ENCODE results near the gene FADD. TPM values are rescaled to one million over a fixed set of nuclear protein-coding genes. Genes with fewer than 3 reads are reported as not detected.
"Not testable (repeated sequence)": the region's sequence is repeated elsewhere in the genome, so short reads cannot be mapped to it uniquely, and the experiment has no call there.

Gene FADD
- total RNA-seq, 1 donor from 2014 or later = 43.0 TPM

DNA sequence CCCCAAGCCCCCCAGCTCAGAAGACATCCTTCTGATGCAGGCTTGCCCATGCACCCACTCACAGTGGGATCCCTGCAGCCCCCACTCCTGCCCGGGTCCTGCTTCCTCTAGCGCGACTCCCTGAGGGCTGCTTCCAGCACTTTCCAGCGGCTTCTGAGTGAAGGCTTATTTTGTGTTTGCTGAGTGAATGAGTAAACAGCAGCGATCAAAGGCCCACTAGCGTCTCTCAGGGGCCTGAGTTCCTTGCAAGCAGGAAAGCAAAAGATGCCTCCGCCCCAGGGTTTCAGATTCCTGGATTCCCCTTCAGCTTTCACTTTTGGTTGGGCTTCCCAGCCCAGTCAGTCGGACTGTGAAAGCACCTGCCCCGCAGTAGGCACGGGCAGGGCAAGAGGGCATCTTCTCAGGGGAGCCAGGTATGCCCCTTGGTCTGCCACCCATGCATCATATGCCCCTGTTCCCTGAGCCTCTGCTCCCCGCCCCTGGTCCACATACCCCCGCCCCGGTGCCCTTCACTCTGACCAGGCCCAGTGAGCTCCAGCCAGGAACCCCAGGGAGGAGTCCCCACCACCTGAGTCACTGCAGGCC, 9.2 kb downstream of the FADD start:
- DNase-seq (ENCODE audit: low spot score) = no peak
- intact Hi-C loops (cut with micrococcal nuclease) = no loop called here
- H3K9me3 Mint-ChIP-seq = no peaks in the 10 kb centered on the region
- no peaks in the 10 kb centered on the region for H3K27me3 Mint-ChIP-seq (ENCODE audit: low read depth)
- peaks cover 10% of the 10 kb centered on the region for H3K4me1 Mint-ChIP-seq (ENCODE audit: low read depth)
- no peak overlapping the region for H3K27ac Mint-ChIP-seq
- H3K36me3 Mint-ChIP-seq (ENCODE audit: low read depth) = peaks cover 27% of the 10 kb centered on the region
- H3K4me3 Mint-ChIP-seq (ENCODE audit: low read depth) = no peak overlapping the region

- H3K27ac Mint-ChIP-seq; intact Hi-C loops (cut with micrococcal nuclease); H3K9me3 Mint-ChIP-seq; H3K4me3 Mint-ChIP-seq (ENCODE audit: low read depth); H3K36me3 Mint-ChIP-seq (ENCODE audit: low read depth); H3K4me1 Mint-ChIP-seq (ENCODE audit: low read depth); DNase-seq (ENCODE audit: low spot score): not testable (repeated sequence)
- H3K27me3 Mint-ChIP-seq (ENCODE audit: low read depth) = peaks cover 25% of the 10 kb centered on the region
Observed at GRCh38 chr11:70217388-70217787, 14.3 kb downstream of the FADD start.

- H3K27me3 Mint-ChIP-seq (ENCODE audit: low read depth) = peaks cover 30% of the 10 kb centered on the region
- H3K4me1 Mint-ChIP-seq (ENCODE audit: low read depth); H3K9me3 Mint-ChIP-seq; H3K4me3 Mint-ChIP-seq (ENCODE audit: low read depth); H3K27ac Mint-ChIP-seq; intact Hi-C loops (cut with micrococcal nuclease); H3K36me3 Mint-ChIP-seq (ENCODE audit: low read depth); DNase-seq (ENCODE audit: low spot score): not testable (repeated sequence)
Observed at GRCh38 chr11:70218076-70218475, 15.0 kb downstream of the FADD start.

- no peaks in the 10 kb centered on the region for H3K9me3 Mint-ChIP-seq
- no peak overlapping the region for H3K4me3 Mint-ChIP-seq (ENCODE audit: low read depth)
- no peak for DNase-seq (ENCODE audit: low spot score)
- intact Hi-C loops (cut with micrococcal nuclease) = no loop called here
- no peaks in the 10 kb centered on the region for H3K36me3 Mint-ChIP-seq (ENCODE audit: low read depth)
- H3K4me1 Mint-ChIP-seq (ENCODE audit: low read depth) = no peaks in the 10 kb centered on the region
- no peak overlapping the region for H3K27ac Mint-ChIP-seq
- H3K27me3 Mint-ChIP-seq (ENCODE audit: low read depth) = peaks cover 46% of the 10 kb centered on the region
Observed at GRCh38 chr11:70220136-70220535, 17.0 kb downstream of the FADD start.

DNA sequence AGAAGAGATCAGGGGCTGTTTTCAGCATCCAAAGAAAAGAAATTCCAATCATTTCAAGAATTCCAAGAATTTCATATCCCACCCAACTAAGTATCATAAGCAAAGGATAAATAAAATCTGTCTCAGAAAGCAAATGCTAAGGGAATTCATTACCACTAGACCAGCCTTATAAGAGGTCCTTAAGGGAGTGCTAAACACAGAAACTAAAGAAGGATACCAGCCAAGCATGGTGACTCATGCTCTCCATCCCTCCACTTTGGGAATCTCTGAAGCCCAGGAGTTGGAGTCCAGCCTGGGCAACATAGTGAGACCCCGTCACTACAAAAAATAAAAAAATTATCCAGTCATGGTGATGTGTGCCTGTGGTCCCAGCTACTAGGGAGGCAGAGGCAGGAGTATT, 17.8 kb downstream of the FADD start:
- Mint-ChIP-seq H3K36me3 (ENCODE audit: low read depth) (no peaks in the 10 kb centered on the region), H3K27me3 (ENCODE audit: low read depth) (peaks cover 46% of the 10 kb centered on the region), H3K9me3 (no peaks in the 10 kb centered on the region), H3K4me3 (ENCODE audit: low read depth) (no peak overlapping the region), H3K27ac (no peak overlapping the region), H3K4me1 (ENCODE audit: low read depth) (no peaks in the 10 kb centered on the region)
- DNase-seq (ENCODE audit: low spot score) = no peak
- intact Hi-C loops (cut with micrococcal nuclease) = no loop called here

GRCh38 chr11:70225681-70226177, 22.6 kb downstream of the FADD start:
- Mint-ChIP-seq H3K9me3 (no peaks in the 10 kb centered on the region), H3K27me3 (ENCODE audit: low read depth) (peaks cover 28% of the 10 kb centered on the region), H3K36me3 (ENCODE audit: low read depth) (no peaks in the 10 kb centered on the region), H3K4me1 (ENCODE audit: low read depth) (no peaks in the 10 kb centered on the region), H3K4me3 (ENCODE audit: low read depth) (no peak overlapping the region), H3K27ac (no peak overlapping the region)
- intact Hi-C loops (cut with micrococcal nuclease) = no loop called here
- DNase-seq (ENCODE audit: low spot score) = no peak

DNA sequence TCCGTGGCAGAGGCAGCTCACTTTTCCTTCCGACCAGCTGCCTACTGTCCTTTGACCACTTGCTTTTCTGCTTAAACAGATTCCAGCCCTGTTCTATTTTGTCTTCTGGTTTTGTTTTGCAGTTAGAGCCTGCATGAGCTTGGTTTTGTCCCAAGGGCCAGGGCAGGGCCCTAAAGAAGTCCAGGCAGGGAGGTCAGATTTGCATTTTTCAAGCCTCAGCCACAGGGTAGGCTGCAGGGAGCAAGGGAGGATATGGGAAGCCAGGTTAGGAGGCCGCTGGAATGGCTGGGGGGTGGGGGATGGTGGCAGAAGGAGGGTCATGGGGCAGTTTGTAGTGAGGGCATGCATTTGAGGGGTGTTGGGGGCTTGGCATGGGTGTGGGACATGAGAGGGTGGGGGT, 23.1 kb downstream of the FADD start:
- Mint-ChIP-seq H3K36me3 (ENCODE audit: low read depth) (no peaks in the 10 kb centered on the region), H3K9me3 (no peaks in the 10 kb centered on the region), H3K27ac (no peak overlapping the region), H3K4me1 (ENCODE audit: low read depth) (no peaks in the 10 kb centered on the region), H3K27me3 (ENCODE audit: low read depth) (peaks cover 26% of the 10 kb centered on the region), H3K4me3 (ENCODE audit: low read depth) (no peak overlapping the region)
- intact Hi-C loops (cut with micrococcal nuclease) = no loop called here
- no peak for DNase-seq (ENCODE audit: low spot score)

DNA sequence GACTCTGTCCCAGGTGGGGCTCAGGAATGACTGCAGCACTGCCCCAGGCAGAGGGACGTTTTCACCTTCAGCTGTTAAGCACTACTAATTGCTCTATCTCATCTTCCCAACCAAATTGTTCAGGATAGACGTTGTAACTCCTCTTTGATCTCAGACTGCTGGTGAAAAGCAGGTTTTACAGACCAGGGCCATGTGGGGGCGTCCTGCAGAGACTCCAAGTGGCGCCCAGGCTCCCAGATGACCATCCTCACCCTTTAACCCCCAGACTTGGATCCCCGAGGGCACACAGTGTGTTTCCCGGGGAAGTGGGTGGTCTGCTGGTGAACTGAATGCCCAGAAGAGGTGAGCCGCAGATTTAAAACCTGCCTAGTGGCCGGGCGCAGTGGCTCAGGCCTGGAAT, 23.9 kb downstream of the FADD start:
- Mint-ChIP-seq H3K27ac (no peak overlapping the region), H3K4me3 (ENCODE audit: low read depth) (no peak overlapping the region), H3K36me3 (ENCODE audit: low read depth) (no peaks in the 10 kb centered on the region), H3K9me3 (no peaks in the 10 kb centered on the region), H3K27me3 (ENCODE audit: low read depth) (peaks cover 26% of the 10 kb centered on the region), H3K4me1 (ENCODE audit: low read depth) (no peaks in the 10 kb centered on the region)
- intact Hi-C loops (cut with micrococcal nuclease) = no loop called here
- DNase-seq (ENCODE audit: low spot score) = no peak

DNA sequence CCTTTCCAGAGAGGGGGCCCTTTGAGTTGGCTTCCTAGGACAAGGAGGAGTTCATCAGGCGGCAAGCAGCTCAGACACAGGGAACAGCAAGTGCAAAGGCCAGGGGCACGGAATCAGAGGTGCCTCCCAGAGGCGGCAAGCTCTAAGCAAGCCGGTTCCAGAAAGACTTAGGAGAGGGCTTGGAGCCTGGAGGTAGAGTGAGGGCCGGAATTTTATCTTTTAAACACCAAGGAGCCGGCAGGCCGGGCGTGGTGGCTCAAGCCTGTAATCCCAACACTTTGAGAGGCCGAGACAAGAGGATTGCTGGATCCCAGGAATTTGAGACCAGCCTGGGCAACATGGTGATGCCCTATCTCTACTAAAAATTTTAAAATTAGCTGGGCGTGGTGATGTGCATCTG, 26.6 kb downstream of the FADD start:
- Mint-ChIP-seq H3K4me3 (ENCODE audit: low read depth) (no peak overlapping the region), H3K4me1 (ENCODE audit: low read depth) (no peaks in the 10 kb centered on the region), H3K36me3 (ENCODE audit: low read depth) (no peaks in the 10 kb centered on the region), H3K27me3 (ENCODE audit: low read depth) (peaks cover 5% of the 10 kb centered on the region), H3K27ac (no peak overlapping the region), H3K9me3 (no peaks in the 10 kb centered on the region)
- no peak for DNase-seq (ENCODE audit: low spot score)
- intact Hi-C loops (cut with micrococcal nuclease) = no loop called here

DNA sequence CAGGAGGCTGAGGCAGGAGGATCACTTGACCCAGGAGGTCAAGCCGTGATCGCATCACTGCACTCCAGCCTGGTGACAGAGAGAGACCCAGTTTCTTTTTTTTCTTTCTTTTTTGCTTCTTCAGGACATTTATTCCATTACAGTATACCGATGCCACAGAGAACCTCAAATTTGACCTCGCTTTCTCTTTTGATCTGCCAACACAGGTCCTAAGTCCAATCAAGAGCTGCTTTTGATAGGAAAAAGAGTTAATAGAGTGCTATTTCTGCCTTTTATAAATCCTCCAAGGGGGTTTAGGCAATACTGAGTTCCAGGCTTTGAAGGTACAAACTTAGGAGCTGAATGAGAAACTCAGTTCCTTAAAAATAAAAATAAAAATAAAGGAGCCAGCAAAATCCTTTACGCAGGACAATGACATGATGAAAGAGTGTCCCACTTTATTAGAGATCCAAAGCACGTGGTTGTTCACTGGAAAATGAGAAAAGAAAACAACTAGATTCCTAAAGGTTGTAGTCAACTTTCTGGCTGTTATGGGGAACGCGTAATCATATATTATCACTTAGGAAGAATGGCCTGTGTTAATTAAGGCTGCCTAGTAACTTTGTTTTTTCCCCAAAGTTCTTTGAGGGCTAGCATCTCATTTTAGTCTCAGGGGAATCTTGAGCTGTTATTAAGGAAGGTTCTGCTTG, 27.2 kb downstream of the FADD start:
- intact Hi-C loops (cut with micrococcal nuclease) = no loop called here
- Mint-ChIP-seq H3K27me3 (ENCODE audit: low read depth) (peaks cover 3% of the 10 kb centered on the region), H3K4me3 (ENCODE audit: low read depth) (no peak overlapping the region), H3K4me1 (ENCODE audit: low read depth) (no peaks in the 10 kb centered on the region), H3K27ac (no peak overlapping the region), H3K36me3 (ENCODE audit: low read depth) (no peaks in the 10 kb centered on the region), H3K9me3 (no peaks in the 10 kb centered on the region)
- DNase-seq (ENCODE audit: low spot score) = no peak

DNA sequence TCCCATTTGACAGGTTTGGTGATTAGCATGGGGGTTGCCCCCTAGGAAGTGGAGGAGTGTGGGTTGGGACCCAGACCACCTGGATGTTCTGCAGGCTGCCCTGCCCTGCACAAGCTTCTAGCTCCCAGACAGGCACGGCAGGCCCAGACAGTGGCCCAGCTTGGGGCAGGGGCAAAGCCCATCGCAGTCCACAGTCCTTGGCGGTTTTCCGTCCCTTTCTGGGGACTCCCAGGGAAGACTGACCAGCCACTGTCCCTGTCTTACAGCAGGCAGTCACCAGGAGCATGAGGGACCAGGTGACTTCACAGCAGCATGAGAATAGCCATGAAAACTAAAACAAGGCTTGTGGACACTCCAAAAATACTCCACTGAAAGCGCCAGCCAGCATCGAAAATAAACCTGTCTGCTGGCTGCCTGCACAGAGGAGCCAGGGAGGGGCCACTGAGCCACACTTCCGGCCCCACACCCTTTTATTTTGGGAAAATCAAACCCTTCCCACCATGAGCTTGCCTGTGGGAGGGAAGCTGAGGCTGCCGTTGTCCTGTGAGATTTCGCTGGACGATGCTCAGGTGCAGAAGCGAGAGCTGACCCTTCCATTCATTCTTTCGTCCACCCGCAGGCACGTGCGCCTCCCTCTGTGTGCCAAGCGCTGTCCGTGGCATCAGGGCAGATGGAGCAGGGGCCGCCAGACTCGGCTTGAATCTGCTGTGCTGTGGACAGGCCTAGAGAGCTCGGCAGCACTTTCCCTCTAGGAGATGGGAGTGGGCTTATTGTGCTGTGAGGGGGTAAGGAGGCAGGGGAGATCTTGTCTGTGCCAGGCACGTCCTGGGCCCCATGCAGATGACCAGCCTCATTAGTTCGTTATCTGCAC, 28.0 kb downstream of the FADD start:
- Mint-ChIP-seq H3K36me3 (ENCODE audit: low read depth) (no peaks in the 10 kb centered on the region), H3K27ac (no peak overlapping the region), H3K27me3 (ENCODE audit: low read depth) (peaks cover 3% of the 10 kb centered on the region), H3K4me3 (ENCODE audit: low read depth) (no peak overlapping the region), H3K4me1 (ENCODE audit: low read depth) (no peaks in the 10 kb centered on the region), H3K9me3 (no peaks in the 10 kb centered on the region)
- intact Hi-C loops (cut with micrococcal nuclease) = no loop called here
- DNase-seq (ENCODE audit: low spot score) = no peak

DNA sequence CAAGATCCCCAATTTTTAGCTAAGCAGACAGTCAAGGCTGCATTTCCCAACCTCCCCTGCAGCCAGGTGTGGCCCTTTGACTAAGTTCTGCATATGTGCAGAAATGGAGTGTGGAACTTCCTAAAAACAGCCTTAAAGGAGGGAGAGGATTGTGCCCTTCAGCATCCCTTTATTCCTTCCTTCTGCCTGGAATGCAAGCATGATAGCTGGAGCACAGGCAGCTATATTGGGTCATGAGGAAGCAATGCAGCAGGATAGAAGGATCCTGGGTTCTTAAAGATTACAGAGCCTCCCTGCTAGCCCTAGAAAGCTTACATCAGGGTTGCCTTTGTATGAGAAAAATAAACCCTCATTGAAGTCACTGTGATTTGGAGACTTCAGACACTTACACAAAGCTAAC, 29.9 kb downstream of the FADD start:
- H3K4me1 Mint-ChIP-seq (ENCODE audit: low read depth) = no peaks in the 10 kb centered on the region
- H3K27ac Mint-ChIP-seq = no peak overlapping the region
- intact Hi-C loops (cut with micrococcal nuclease) = no loop called here
- H3K27me3 Mint-ChIP-seq (ENCODE audit: low read depth) = peaks cover 2% of the 10 kb centered on the region
- no peak overlapping the region for H3K4me3 Mint-ChIP-seq (ENCODE audit: low read depth)
- no peak for DNase-seq (ENCODE audit: low spot score)
- no peaks in the 10 kb centered on the region for H3K36me3 Mint-ChIP-seq (ENCODE audit: low read depth)
- no peaks in the 10 kb centered on the region for H3K9me3 Mint-ChIP-seq

- Mint-ChIP-seq H3K9me3 (no peaks in the 10 kb centered on the region), H3K36me3 (ENCODE audit: low read depth) (no peaks in the 10 kb centered on the region), H3K4me1 (ENCODE audit: low read depth) (no peaks in the 10 kb centered on the region), H3K27me3 (ENCODE audit: low read depth) (no peaks in the 10 kb centered on the region), H3K27ac (no peak overlapping the region), H3K4me3 (ENCODE audit: low read depth) (no peak overlapping the region)
- DNase-seq (ENCODE audit: low spot score) = no peak
- intact Hi-C loops (cut with micrococcal nuclease) = no loop called here
Observed at GRCh38 chr11:70233511-70233934, 30.4 kb downstream of the FADD start.

Data from activated T-helper 2 cell treated with anti-CD3 and anti-CD28 coated beads, Interferon-gamma antibody, Interleukin-2, Interleukin-4, amounts not matched to agents 10 μg/mL and 5 μg/mL and 100 μg/mL, durations not matched to agents 14 hours and 24 hours and 36 hours (primary cell).